ENCODE measurements around the gene XK. TPM values are rescaled to one million over a fixed set of nuclear protein-coding genes. Genes with fewer than 3 reads are reported as not detected.
A peak's percentile ranks its signal among the peaks of the same experiment; 100 is the strongest.

The XK gene
- 8.3 and 16.9 TPM in 2 replicates for total RNA-seq (2011; cell fraction: chromatin; rRNA removed; ENCODE audit: low replicate concordance)
- total RNA-seq (2011; cell fraction: nucleolus; rRNA removed) = 10.7 and 12.9 TPM in 2 replicates
- 23.0 and 39.2 TPM in 2 replicates for total RNA-seq (2011; cell fraction: nucleoplasm; rRNA removed)
- 7.0 and 8.4 TPM in 2 replicates for total RNA-seq (2014; rRNA removed)
- 16.8 and 18.3 TPM in 2 replicates for total RNA-seq (2014; rRNA removed; fragmentation: Illumina TruSeq; extraction: Trizol)
- total RNA-seq (2015; rRNA removed; fragmentation: Illumina TruSeq; extraction: Trizol) = 10.4 and 11.6 TPM in 2 replicates
- total RNA-seq (2021) = 13.7 and 14.3 TPM in 2 replicates
- polyA plus RNA-seq (2011; rRNA removed) = 19.2 and 21.6 TPM in 2 replicates
- polyA plus RNA-seq (2011; cell fraction: cytosol; rRNA removed) = 9.9 and 15.1 TPM in 2 replicates
- polyA plus RNA-seq (2011; cell fraction: nucleus; rRNA removed) = 5.5 and 7.4 TPM in 2 replicates
- polyA plus RNA-seq (2012) = 9.0 and 13.2 TPM in 2 replicates
- 12.6 and 14.4 TPM in 2 replicates for polyA plus RNA-seq (2014; fragmentation: Illumina TruSeq; extraction: Trizol)
- polyA plus RNA-seq (2014; fragmentation: Nextera tagmentation; extraction: Ambion mirVana) = 1 to 10 TPM; 4.0 to 6.0 TPM
- 7.8 and 11.7 TPM in 2 replicates for polyA plus RNA-seq (2014; rRNA removed)
- polyA minus RNA-seq (2011; rRNA and poly(A)+ RNA removed) = 28.8 and 29.4 TPM in 2 replicates
- polyA minus RNA-seq (2011; cell fraction: cytosol; rRNA and poly(A)+ RNA removed) = 14.0 and 15.6 TPM in 2 replicates
- polyA minus RNA-seq (2011; cell fraction: nucleus; rRNA and poly(A)+ RNA removed) = 6.5 and 8.9 TPM in 2 replicates
- Bru-seq, nascent RNA = percentile 67 among the genes with signal in this experiment
- BruChase-seq, experiment 1, labeled RNA remaining after a 2-hour chase = percentile 86 among the genes with signal in this experiment
- BruChase-seq, experiment 2, labeled RNA remaining after a 6-hour chase = percentile 91 among the genes with signal in this experiment
- long read RNA-seq, experiment 1, full-length matches to known transcripts = 101 of 127 reads
- long read RNA-seq, experiment 1, partial matches to known transcripts = 19 of 127 reads
- long read RNA-seq, experiment 1, other reads (novel, unspliced or antisense) = 7 of 127 reads
- long read RNA-seq, experiment 2, full-length matches to known transcripts = 1 of 28 reads
- long read RNA-seq, experiment 2, partial matches to known transcripts = 0 of 28 reads
- long read RNA-seq, experiment 2, other reads (novel, unspliced or antisense) = 27 of 28 reads
- long read RNA-seq, experiment 3, partial matches to known transcripts = 1 of 3 reads
- long read RNA-seq, experiment 3, other reads (novel, unspliced or antisense) = 2 of 3 reads

DNA sequence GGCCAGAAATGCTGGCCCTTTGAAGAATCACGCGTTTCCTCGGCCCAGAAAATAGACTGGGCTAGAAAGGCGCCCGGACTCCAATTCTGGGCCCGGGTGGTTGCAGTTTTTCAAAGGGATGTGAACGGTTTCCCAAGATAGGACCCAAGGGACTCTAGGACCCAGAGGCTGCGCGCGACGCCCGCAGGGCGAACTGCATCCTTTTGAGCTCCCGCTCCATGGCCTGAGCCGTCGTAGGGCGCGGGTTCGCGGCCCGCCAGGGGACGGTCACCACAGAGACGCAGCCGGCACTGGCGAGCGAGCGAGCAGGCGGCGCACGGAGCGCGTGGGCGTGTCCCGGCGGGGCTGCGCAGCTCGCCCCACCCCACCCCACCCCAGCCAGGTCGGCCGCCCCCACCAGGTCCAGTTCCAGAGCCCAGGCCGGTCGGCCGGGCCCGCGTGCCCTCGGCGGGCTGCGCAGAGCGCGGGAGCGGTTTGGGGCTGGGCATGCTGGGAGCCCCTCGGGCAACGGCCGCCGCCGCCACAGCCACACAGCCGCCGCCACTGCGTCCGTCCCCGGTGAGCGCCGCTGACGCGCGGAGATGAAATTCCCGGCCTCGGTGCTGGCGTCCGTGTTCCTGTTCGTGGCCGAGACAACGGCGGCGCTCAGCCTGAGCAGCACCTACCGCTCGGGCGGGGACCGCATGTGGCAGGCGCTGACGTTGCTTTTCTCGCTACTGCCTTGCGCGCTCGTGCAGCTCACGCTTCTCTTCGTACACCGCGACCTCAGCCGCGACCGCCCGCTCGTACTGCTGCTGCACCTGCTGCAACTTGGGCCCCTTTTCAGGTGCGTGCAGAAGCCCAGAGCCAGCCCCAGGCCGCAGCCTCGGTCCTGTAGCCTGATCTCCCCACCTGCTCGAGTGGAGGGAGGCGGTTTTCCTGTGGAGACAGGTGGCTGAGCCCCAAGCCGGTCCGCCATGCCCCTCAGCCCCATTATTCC, at the start of gene XK:
XK (plus strand) TSS at position 411 of the 979 bp plus-strand sequence; CDS start at position 582, 171 bp downstream.
- WGBS (ENCODE audit: insufficient coverage, low coverage, missing lambda C conversion rate) = 3% methylated on average over 44 of the region's 100 CpGs
- H3K4me1 ChIP-seq (replicated peaks in 1 of 2; ENCODE audit: control insufficient read depth in 2 of 2, insufficient read depth in 2 of 2, low read length in 2 of 2) = peaks cover 10 to 20% of the 10 kb centered on the region in 2 experiments; a peak in 4 of 5 replicates
- peak; percentile 62 for FAIRE-seq
- no peaks in the 10 kb centered on the region for H3K27me3 ChIP-seq (ENCODE audit: control insufficient read depth in 2 of 2, insufficient read depth in 2 of 2, low read length in 2 of 2)
- H3K9me3 ChIP-seq (replicated peaks; ENCODE audit: control insufficient read depth, insufficient read depth, low read depth, low read length) = no peaks in the 10 kb centered on the region
- H3K4me2 ChIP-seq (ENCODE audit: insufficient read depth, low read length) = peak within 1 kb of the TSS; percentile 86
- peak within 1 kb of the TSS; percentile 91 for H2AFZ ChIP-seq (ENCODE audit: low read depth, low read length)
- no TSS peak for BruUV-seq (replicated peaks)
- ChIA-PET POLR2A (no interaction called here), CTCF (ENCODE audit: low intra/inter-chr PET ratio) (no interaction called here)
- DNase-seq (ENCODE audit: extremely low read depth in 1 of 4, low spot score in 3 of 4) = peak; percentile 69 to 84 (median 76)
- peak within 1 kb of the TSS; percentile 54 for H3K4me3 ChIP-seq
- no peaks in the 10 kb centered on the region for H4K20me1 ChIP-seq (replicated peaks; ENCODE audit: control insufficient read depth, insufficient read depth, low read length)
- H3K9me1 ChIP-seq (ENCODE audit: control insufficient read depth, insufficient read depth, low read length) = no peaks in the 10 kb centered on the region
- H3K27ac ChIP-seq (ENCODE audit: extremely low read depth, low read depth, low read length) = peak within 1 kb of the TSS; percentile 90
- H3K79me2 ChIP-seq (ENCODE audit: control insufficient read depth, insufficient read depth, low read length) = peaks cover 44% of the 10 kb centered on the region
- intact Hi-C loops (cut with micrococcal nuclease) = loop anchor here (5.0 kb wide), 1 partner anchor 113 kb away; the partner anchor contains the start of gene LANCL3
- H3K9ac ChIP-seq (ENCODE audit: insufficient read depth in 1 of 2, low read depth in 2 of 2, low read length in 2 of 2) = peak within 1 kb of the TSS; percentile 80 to 94
- in situ Hi-C loops (cut with MboI) = no loop called here
- H3K36me3 ChIP-seq (ENCODE audit: control insufficient read depth, insufficient read depth, low read length) = no peaks in the 10 kb centered on the region; the same call in 2 of the 3 replicates
- peak; percentile 83 for ATAC-seq
- TF ChIP-seq CC2D1A (IDR thresholded peaks at IDR 0.05) (0 out of 2 replicates have a peak, but pooled peaks have one; percentile 37), STAT6 (CRISPR knock-in tag; IDR thresholded peaks at IDR 0.05) (no peak), EWSR1 (IDR thresholded peaks at IDR 0.05; ENCODE audit: borderline replicate concordance, low read depth, partially characterized antibody) (no peak), CBX8 (IDR thresholded peaks at IDR 0.05; ENCODE audit: borderline replicate concordance, extremely low read depth, low read depth, low read length, poor library complexity, severe bottlenecking) (no peak), PRMT5 (CRISPR knock-in tag; IDR thresholded peaks at IDR 0.05) (0 out of 2 replicates have a peak, but pooled peaks have one; percentile 20), ZNF785 (CRISPR knock-in tag; IDR thresholded peaks at IDR 0.05) (no peak), CHCHD3 (CRISPR knock-in tag; IDR thresholded peaks at IDR 0.05) (no peak), OTX1 (CRISPR knock-in tag; IDR thresholded peaks at IDR 0.05) (no peak), NR2F6 (CRISPR knock-in tag; IDR thresholded peaks at IDR 0.05) (no peak), RBM39 (optimal IDR thresholded peaks at IDR 0.05; ENCODE audit: low read depth, low read length) (no peak)
- TF ChIP-seq, protein P1, sequence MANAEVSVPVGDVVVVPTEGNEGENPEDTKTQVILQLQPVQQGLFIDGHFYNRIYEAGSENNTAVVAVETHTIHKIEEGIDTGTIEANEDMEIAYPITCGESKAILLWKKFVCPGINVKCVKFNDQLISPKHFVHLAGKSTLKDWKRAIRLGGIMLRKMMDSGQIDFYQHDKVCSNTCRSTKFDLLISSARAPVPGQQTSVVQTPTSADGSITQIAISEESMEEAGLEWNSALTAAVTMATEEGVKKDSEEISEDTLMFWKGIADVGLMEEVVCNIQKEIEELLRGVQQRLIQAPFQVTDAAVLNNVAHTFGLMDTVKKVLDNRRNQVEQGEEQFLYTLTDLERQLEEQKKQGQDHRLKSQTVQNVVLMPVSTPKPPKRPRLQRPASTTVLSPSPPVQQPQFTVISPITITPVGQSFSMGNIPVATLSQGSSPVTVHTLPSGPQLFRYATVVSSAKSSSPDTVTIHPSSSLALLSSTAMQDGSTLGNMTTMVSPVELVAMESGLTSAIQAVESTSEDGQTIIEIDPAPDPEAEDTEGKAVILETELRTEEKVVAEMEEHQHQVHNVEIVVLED (CRISPR knock-in tag; IDR thresholded peaks at IDR 0.05) = no peak

Data from K562 (cell line).